ENCODE results near the gene ADAMTS7.
"Not testable (repeated sequence)": the region's sequence is repeated elsewhere in the genome, so short reads cannot be mapped to it uniquely, and the experiment has no call there.

ADAMTS7 gene

DNA sequence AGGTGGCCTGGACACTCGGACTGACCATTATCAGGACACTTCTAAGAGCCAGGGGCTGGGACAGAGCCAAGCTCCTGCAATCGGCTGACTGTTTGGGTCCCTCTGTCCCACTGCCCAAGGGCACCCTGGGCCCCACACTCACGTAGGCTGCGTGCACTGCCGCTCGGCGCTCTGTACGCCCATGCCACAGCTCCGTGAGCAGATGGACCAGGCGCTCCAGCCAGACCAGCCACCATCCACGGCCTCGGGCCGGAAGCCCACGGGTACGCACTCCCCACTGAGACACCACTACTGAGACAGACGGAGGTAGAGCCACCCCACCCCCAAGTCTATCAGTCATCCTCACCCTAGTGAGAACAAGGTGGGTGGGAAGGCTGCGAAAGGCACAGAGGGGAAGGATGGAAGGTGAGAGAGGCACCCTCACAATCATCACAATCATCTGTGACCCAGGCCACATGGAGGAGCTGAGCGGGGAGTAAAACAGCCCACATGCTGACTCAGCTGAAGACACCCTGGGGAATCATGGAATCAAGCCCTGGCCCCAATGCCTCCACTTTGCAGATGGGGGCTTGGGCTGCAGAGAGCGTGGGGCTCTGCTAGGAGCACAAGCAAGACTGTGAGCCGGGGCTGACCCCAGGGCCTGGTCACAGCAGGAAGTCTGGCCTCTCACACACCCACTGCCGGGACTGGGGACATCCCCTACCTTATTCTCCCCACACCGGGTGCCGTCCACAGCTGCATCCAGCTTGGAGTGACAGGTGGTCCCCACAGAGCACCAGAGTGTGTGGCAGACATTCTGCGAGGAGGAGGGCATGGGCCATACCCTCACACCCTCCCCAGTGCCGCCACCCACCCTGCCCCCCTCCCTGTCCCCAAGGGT lies 35.0 kb downstream of the ADAMTS7 start:
- not testable (repeated sequence) for H3K36me3 Mint-ChIP-seq (ENCODE audit: low read depth); H3K4me3 Mint-ChIP-seq; H3K9me3 Mint-ChIP-seq; H3K4me1 Mint-ChIP-seq; H3K27me3 Mint-ChIP-seq (ENCODE audit: low read depth); H3K27ac Mint-ChIP-seq

DNA sequence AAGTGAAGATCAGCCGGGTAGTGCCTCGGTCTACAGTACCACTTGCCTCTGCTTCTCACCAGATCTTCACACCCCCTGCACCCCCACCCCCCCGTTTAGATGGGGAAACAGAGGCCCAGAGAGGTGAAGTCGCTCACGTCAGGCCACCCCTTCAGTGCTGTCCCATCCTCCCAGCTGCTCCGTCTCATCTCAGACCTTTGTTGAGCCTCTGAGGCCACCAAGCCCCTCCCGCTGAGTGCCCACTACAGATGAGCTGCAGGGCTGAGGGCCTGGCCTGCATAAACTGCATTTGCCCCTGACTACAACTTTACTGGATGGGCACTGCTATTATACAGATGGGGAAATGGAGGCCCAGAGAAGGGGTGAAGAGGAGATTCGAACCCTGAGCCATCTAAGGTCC lies 35.8 kb downstream of the ADAMTS7 start:
- H3K9me3 Mint-ChIP-seq: no peaks in the 10 kb centered on the region
- no peak overlapping the region for H3K27ac Mint-ChIP-seq
- H3K4me3 Mint-ChIP-seq: no peak overlapping the region
- no peaks in the 10 kb centered on the region for H3K27me3 Mint-ChIP-seq (ENCODE audit: low read depth)
- no peaks in the 10 kb centered on the region for H3K4me1 Mint-ChIP-seq
- H3K36me3 Mint-ChIP-seq (ENCODE audit: low read depth): peaks cover 7% of the 10 kb centered on the region
- TF ChIP-seq, protein P1, sequence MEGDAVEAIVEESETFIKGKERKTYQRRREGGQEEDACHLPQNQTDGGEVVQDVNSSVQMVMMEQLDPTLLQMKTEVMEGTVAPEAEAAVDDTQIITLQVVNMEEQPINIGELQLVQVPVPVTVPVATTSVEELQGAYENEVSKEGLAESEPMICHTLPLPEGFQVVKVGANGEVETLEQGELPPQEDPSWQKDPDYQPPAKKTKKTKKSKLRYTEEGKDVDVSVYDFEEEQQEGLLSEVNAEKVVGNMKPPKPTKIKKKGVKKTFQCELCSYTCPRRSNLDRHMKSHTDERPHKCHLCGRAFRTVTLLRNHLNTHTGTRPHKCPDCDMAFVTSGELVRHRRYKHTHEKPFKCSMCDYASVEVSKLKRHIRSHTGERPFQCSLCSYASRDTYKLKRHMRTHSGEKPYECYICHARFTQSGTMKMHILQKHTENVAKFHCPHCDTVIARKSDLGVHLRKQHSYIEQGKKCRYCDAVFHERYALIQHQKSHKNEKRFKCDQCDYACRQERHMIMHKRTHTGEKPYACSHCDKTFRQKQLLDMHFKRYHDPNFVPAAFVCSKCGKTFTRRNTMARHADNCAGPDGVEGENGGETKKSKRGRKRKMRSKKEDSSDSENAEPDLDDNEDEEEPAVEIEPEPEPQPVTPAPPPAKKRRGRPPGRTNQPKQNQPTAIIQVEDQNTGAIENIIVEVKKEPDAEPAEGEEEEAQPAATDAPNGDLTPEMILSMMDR (IDR thresholded peaks at IDR 0.05; ENCODE audit: unreplicated experiment in 3 of 3): no peak

DNA sequence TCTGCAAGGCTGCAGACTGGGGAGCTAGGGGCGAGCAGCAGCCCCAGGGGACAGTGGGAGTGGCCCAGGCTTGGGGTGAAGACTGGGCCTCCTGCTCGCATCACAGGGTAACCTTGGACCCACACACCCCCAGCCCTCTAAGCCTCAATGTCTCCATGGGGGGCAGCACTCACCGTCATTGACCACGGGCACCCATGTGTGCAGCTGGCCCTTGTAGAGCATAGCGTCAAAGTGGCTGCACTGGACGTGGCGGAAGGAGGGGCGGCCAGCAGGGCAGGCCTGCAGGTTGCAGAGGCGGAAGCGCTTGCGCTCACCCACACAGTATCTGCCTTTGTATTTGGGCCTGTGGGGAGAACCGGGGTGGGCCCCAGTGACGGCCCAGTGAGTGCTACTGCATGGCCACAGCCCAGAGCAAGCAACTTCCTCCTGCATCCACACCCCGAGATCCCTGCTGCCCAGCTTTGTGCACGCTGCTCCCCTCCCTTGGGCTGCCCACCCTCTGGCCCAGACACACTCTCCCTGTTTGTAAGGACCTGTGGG lies 36.7 kb downstream of the ADAMTS7 start:
- H3K4me3 Mint-ChIP-seq; H3K27me3 Mint-ChIP-seq (ENCODE audit: low read depth); H3K36me3 Mint-ChIP-seq (ENCODE audit: low read depth); H3K9me3 Mint-ChIP-seq; H3K4me1 Mint-ChIP-seq; H3K27ac Mint-ChIP-seq: not testable (repeated sequence)

DNA sequence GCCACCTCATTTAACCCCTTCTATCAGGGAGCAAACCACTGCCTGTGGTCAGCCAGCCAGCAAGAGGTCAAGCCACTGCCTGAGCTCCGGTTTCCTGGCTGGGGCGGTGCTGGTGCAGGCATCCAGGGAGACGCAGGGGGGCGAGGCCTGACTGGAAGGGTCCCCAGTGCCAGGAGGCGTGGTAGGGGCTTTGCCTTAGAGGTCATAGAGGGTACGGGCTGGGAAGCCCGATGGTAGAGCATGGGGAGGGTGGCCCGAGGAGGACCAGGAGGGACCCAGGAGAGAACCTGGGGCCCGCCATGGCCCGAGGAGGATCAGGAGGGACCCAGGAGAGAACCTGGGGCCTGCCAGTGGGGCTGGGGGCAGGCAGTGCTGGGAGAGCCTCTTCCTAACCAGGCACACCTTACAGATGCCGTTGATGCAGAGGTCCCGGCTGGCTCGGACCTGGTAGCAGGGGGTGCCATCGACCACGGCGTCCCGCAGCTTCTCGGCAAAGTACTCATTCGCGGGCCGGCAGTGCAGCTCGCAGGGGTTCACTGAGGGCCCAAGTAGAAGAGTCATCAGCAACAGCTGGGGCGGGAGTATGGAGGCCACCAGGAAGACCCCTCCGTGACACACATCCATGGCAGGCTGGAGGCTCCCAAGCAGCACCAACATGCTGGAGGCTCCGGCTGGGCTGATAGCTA lies 37.4 kb downstream of the ADAMTS7 start:
- H3K4me1 Mint-ChIP-seq; H3K9me3 Mint-ChIP-seq; H3K4me3 Mint-ChIP-seq; H3K27ac Mint-ChIP-seq; H3K27me3 Mint-ChIP-seq (ENCODE audit: low read depth); H3K36me3 Mint-ChIP-seq (ENCODE audit: low read depth): not testable (repeated sequence)

DNA sequence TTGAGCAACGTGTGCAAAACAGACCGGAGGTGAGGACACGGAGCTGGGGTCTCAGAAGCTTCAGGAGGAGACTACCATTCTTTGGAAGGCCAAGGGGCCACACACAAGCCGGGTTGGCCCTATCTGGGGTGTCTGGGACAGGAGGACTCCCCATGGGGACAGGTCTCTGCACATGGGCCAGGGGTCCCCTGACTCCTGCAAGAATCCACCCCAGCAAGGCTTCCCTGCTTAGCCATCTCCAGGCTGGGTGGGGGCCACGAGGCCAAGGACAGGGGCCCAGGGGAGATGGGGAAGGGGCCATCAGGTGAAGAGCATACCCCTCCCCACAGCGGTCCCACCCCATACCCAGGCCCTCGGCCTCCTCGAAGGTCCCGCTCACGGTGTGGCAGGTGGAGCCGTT lies 38.5 kb downstream of the ADAMTS7 start:
- Mint-ChIP-seq H3K27ac (no peak overlapping the region), H3K9me3 (no peaks in the 10 kb centered on the region), H3K4me3 (no peak overlapping the region), H3K4me1 (no peaks in the 10 kb centered on the region), H3K27me3 (ENCODE audit: low read depth) (no peaks in the 10 kb centered on the region), H3K36me3 (ENCODE audit: low read depth) (peaks cover 7% of the 10 kb centered on the region)
- TF ChIP-seq, protein P1 (IDR thresholded peaks at IDR 0.05; ENCODE audit: unreplicated experiment in 3 of 3): no peak

DNA sequence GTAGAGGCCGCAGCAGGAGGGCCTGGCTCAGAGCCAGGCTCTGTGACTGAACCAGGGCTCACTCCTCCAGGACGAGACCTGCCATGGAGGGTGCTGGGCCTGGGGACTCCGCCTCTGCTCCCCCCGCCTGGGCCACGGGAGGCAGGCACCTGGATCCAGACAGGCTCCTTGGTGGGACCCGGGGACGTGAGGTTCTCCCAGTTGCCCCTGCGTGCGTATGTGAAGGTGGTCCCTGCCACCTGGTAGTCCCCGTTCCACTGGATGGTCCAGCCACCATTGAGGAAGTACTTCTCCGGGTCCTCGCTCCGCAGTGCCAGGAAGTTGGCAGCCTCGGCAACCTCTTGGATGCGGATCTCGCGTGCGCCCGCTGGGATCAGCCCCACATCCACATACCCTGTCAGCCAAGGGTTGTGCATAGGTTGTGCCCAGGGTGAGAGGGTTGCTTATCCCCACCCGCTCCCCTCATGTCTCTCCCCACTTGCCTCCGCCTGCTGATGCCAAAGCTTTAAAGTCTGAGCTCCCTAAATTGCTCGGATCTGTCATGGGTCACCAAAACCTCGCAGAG lies 39.7 kb downstream of the ADAMTS7 start:
- not testable (repeated sequence) for H3K36me3 Mint-ChIP-seq (ENCODE audit: low read depth); H3K27ac Mint-ChIP-seq; H3K4me3 Mint-ChIP-seq; H3K4me1 Mint-ChIP-seq; H3K27me3 Mint-ChIP-seq (ENCODE audit: low read depth); H3K9me3 Mint-ChIP-seq

DNA sequence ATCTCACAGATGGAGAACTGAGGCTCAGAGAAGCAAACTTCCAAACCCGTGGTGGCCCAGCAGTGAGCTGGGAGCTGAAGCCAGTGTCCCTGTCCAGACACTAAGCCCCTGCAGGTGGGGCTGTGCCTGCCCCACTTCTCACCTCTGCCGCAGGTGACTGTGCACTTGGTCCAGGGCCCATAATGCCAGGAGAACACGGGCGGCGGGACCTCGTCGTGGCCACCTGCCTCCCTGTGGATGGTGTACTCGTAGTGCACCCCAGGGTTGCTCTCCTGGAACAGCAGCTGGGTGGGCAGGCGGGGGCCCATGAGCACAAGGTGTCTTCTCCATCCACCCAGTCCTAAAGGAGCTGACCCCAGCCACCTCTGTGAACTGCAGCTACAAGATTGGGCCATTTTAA lies 40.2 kb downstream of the ADAMTS7 start:
- H3K27ac Mint-ChIP-seq; H3K27me3 Mint-ChIP-seq (ENCODE audit: low read depth); H3K4me3 Mint-ChIP-seq; H3K9me3 Mint-ChIP-seq; H3K4me1 Mint-ChIP-seq; H3K36me3 Mint-ChIP-seq (ENCODE audit: low read depth): not testable (repeated sequence)

DNA sequence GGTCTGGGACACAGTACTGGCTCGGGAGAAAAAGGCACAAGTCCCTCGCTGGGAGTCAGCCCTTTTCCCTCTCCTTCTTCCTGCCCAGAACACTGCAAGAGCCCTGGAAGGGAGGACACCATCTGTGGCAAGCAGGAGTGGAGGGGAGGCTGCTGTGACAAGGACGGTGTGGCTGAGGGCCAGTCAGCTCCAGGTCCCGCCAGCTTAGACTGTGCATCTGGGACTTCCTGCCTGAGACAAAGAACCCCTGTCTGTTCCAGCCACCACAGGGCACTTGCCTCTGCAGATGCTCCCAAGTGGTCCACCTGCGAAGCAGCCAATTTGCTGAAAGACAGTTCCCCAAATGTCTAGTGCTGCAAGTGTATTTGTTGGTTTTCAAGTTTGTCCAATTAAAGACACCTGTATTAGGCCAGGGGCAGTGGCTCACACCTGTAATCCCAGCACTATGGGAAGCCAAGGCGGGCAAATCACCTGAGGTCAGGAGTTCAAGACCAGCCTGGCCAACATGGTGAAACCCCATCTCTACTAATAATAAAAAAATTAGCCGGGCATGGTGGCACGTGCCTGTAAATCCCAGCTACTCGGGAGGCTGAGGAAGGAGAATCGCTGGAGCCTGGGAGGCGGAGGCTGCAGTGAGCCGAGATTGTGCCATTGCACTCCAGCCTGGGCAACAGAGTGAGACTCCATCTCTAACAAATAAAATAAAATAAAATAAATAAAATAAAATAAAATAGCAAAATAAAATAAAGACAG lies 41.6 kb downstream of the ADAMTS7 start:
- not testable (repeated sequence) for H3K9me3 Mint-ChIP-seq; H3K4me3 Mint-ChIP-seq; H3K4me1 Mint-ChIP-seq; H3K27me3 Mint-ChIP-seq (ENCODE audit: low read depth); H3K27ac Mint-ChIP-seq; H3K36me3 Mint-ChIP-seq (ENCODE audit: low read depth)
